VCaP (cell line): Measurements from ENCODE around the gene STK11IP.
A peak's percentile ranks its signal among the peaks of the same experiment; 100 is the strongest.

Source experiments
- H3K27ac ChIP-seq: fragments of 450-650 bp; 2 replicates; pipeline ENCODE4 v1.5.1; 2017
- TF ChIP-seq, protein P1 (sequence below): fragments of 450-650 bp; conservative IDR thresholded peaks from 2 replicates; pipeline ENCODE4 v1.5.1; 2017; ENCODE audit warnings: mild to moderate bottlenecking, moderate library complexity

Gene STK11IP, protein sequence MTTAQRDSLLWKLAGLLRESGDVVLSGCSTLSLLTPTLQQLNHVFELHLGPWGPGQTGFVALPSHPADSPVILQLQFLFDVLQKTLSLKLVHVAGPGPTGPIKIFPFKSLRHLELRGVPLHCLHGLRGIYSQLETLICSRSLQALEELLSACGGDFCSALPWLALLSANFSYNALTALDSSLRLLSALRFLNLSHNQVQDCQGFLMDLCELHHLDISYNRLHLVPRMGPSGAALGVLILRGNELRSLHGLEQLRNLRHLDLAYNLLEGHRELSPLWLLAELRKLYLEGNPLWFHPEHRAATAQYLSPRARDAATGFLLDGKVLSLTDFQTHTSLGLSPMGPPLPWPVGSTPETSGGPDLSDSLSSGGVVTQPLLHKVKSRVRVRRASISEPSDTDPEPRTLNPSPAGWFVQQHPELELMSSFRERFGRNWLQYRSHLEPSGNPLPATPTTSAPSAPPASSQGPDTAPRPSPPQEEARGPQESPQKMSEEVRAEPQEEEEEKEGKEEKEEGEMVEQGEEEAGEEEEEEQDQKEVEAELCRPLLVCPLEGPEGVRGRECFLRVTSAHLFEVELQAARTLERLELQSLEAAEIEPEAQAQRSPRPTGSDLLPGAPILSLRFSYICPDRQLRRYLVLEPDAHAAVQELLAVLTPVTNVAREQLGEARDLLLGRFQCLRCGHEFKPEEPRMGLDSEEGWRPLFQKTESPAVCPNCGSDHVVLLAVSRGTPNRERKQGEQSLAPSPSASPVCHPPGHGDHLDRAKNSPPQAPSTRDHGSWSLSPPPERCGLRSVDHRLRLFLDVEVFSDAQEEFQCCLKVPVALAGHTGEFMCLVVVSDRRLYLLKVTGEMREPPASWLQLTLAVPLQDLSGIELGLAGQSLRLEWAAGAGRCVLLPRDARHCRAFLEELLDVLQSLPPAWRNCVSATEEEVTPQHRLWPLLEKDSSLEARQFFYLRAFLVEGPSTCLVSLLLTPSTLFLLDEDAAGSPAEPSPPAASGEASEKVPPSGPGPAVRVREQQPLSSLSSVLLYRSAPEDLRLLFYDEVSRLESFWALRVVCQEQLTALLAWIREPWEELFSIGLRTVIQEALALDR

DNA sequence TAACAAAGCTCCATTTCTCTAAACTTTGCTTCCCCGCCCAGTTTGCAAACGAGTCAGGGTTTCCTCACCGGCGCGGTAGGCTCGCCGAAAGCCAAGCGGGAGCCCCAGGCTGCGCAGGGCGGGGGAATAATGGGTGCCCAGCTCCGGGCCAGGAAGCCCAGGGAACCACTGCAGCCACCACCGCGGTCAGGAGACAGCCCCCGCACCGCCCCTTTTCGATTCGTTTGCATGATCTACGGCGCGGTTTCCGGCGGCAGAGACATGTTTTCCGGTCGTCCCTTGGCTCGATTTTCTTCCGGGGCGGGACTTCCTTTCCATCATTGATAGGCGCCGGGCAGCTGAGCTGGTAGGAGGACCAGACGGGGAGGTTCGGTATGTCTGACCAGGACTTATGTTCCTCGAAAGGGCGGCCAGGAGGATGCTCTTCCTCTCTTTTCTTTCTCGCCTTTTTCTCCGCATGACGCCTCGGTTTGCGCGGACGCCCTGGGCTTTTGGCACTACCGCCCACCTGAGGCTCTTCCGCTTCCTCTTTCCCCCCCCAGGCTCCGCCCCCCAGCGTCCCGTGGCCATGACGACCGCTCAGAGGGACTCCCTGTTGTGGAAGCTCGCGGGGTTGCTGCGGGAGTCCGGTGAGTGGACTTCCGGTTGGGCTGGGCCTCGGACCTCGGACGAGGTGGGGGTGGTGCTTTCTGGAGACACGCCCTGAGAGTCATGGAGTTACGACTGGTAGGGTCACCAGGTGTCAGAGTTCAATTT, at the start of gene STK11IP:
STK11IP (plus strand) TSS at position 306 of the 756 bp plus-strand sequence; CDS start at position 569, 263 bp downstream.
- peak within 1 kb of the TSS; percentile 94 for H3K27ac ChIP-seq
- TF ChIP-seq, protein P1, sequence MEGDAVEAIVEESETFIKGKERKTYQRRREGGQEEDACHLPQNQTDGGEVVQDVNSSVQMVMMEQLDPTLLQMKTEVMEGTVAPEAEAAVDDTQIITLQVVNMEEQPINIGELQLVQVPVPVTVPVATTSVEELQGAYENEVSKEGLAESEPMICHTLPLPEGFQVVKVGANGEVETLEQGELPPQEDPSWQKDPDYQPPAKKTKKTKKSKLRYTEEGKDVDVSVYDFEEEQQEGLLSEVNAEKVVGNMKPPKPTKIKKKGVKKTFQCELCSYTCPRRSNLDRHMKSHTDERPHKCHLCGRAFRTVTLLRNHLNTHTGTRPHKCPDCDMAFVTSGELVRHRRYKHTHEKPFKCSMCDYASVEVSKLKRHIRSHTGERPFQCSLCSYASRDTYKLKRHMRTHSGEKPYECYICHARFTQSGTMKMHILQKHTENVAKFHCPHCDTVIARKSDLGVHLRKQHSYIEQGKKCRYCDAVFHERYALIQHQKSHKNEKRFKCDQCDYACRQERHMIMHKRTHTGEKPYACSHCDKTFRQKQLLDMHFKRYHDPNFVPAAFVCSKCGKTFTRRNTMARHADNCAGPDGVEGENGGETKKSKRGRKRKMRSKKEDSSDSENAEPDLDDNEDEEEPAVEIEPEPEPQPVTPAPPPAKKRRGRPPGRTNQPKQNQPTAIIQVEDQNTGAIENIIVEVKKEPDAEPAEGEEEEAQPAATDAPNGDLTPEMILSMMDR: no peak

DNA sequence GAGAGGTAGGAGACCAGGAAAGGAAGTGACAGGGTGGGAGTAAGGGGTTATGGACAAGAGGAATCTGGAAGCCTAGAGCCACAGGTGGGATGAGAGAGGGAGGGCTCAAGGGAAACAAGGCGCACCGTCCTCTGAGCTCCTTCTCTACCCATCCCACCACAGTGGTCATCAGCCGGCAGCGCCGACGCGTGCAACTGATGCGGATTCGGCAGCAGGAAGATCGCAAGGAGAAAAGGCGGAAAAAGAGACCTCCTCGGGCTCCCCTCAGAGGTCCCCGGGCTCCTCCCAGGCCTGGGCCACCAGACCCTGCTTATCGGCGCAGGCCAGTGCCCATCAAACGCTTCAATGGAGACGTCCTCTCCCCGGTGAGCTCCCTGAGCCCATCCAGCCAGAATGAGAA, 48.7 kb upstream of the STK11IP start:
- TF ChIP-seq, protein P1: no peak
- H3K27ac ChIP-seq: no peak overlapping the region

DNA sequence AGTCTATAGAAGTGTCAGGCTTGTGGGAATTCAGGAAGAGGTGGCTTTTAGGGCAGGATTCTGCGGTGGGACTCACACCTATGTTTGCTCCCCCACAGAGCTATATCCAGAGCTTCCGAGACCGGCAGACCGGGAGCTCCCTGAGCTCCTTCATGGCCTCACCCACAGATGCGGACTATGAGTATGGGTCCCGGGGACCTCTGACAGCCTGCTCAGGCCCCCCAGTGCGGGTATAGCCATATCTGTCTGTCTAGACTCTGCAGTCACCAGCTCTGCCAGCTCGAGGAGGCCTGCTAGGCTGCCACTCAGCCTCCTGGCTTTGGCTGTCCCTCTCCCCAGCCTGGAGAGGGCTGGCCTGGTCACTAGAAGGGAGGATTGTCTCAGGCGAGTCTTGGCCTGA, 48.0 kb upstream of the STK11IP start:
- TF ChIP-seq, protein P1: no peak
- no peak overlapping the region for H3K27ac ChIP-seq

DNA sequence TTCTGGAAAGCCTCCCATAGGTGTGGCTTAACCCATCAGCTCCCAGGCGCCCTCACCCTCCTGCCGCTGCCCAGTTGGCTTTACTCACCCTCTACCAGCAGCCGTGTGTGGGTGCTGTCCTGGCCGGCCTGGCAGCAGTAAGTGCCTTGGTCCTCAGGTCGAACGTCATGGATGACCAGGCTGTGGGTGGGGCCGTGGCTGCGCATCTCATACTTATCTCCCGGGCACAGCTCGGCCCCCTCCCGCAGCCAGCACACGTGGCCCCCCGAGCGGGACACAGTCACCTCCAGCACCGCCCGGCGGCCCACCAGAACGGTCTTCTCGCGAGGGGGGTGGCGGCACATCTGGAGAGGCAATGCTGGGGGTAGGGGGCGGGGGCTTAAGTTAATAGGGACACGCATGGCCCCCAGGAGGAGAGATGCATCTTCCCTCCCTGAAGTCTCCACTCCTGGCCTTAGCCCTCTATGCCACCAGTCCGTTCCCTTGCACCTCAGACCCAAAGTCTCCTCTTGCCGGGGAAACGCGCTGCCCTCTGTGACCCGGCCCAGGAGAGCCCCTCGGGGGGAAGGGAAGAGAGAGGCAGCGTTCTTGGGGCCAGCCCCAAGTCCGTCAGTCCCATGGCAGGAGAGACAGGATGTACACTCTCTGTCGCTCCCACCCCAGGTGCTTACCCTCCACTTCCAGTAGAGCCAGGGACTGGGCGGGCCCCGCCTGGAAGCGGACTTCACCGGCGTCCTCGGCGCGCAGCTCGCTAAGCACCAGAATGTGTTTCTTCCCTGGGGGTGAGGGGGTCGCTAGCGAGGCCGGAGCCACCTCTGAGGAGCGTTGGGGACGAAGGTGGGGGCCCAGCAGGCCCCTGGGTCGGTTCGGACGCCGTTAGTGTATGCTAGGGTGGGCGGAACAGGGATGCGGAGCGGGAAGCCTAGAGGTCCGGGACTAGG, 45.9 kb upstream of the STK11IP start:
- H3K27ac ChIP-seq: peak overlapping the region; percentile 68
- TF ChIP-seq, protein P1: no peak

DNA sequence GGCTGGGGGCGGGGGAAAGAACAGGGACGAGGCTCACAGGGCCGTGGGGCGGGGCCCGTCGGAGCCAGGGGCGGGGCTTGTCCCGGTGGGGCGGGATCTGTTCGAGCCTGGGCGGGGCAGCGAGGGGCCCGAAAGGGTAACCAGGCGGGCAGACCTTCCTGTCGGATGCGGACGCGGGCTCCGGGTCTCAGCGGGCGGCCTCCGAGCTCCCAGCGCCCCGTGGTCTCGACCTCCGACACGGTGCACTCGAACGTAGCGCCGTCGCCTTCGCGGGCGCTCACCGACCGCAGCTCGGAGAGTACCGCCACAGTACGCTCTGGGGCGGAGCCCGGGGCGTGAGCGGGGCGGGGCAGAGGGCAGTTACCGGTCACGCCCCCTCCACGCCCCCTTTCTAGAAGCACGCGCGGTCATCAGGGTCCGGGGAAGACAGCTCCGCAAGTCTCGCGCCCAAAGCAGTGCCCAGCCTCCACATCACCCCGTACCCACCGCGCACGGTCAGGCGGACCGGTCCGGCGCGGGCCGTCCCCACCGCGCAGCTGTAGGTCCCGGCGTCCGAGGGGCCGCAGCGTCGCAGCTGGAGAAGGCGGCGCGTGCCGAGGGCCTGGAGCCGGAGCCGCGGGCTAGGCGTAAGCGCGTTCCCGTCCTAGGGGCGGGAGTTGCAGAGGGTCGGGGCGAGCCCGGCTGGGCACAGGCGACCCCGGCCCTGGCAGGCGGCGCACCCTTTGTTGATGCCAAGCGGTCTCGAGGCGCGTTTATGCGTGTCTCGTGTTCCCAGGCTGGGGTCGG, 45.1 kb upstream of the STK11IP start:
- peak overlapping the region; percentile 68 for H3K27ac ChIP-seq
- TF ChIP-seq, protein P1: no peak

DNA sequence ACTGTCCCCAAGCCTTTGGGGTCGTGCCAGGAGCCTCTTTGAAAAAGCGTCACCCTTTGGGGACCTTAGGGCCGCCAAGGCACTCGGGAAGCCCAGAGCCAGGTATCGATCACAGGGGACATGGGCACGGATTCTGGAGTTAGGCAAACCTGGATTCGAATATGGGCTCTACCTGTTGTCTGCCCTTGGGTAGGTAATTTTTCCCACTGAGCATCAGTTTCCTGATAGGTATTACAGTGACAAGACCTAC, 44.6 kb upstream of the STK11IP start:
- TF ChIP-seq, protein P1: no peak
- peak overlapping the region; percentile 68; the same call in 1 of the 2 replicates for H3K27ac ChIP-seq
